Fibroblast of the aortic adventitia (primary cell): ENCODE measurements around the gene KCNH2. TPM values are rescaled to one million over a fixed set of nuclear protein-coding genes. Genes with fewer than 3 reads are reported as not detected.

ENCODE experiments used
- DNase-seq: peaks from one replicate; pipeline ENCODE4 v3.0.0-alpha.2; 2010; ENCODE audit warnings: low read depth
- H3K4me3 ChIP-seq: 2 replicates; pipeline ENCODE4 v1.5.1; 2011; ENCODE audit warnings: low read depth, mild to moderate bottlenecking, control low read depth, low read length, moderate library complexity
- CTCF ChIP-seq: IDR thresholded peaks from 2 replicates; pipeline ENCODE4 v1.5.1; 2011; ENCODE audit warnings: mild to moderate bottlenecking, low read length, control low read depth, inconsistent platforms; ENCODE audit not compliant: insufficient read depth
- total RNA-seq: library from RNA; depleted of rRNA; stranded (reverse); fragments of >200 nt; gene quantifications from 2 replicates; pipeline ENCODE4 v1.2.3, GENCODE V29; 2012; ENCODE audit warnings: low replicate concordance

KCNH2 gene
- total RNA-seq, 1 donor, result not detected

GRCh38 chr7:150938566-150938965, 39.6 kb downstream of the KCNH2 start:
- TF ChIP-seq CTCF, result no peak
- no peak for DNase-seq
- no peak overlapping the region for H3K4me3 ChIP-seq

- no peak for TF ChIP-seq CTCF
- DNase-seq, result peak; percentile 43
- H3K4me3 ChIP-seq, result no peak overlapping the region
These were observed 40.1 kb downstream of the KCNH2 start for GRCh38 chr7:150937848-150938561.

GRCh38 chr7:150936018-150936417, 42.1 kb downstream of the KCNH2 start:
- no peak for TF ChIP-seq CTCF
- DNase-seq, result no peak
- no peak overlapping the region for H3K4me3 ChIP-seq

- no peak for TF ChIP-seq CTCF
- no peak for DNase-seq
- H3K4me3 ChIP-seq, result no peak overlapping the region
These were observed 43.0 kb downstream of the KCNH2 start for GRCh38 chr7:150935149-150935548.

- H3K4me3 ChIP-seq, result no peak overlapping the region
- DNase-seq, result no peak
- no peak for TF ChIP-seq CTCF
These were observed 43.9 kb downstream of the KCNH2 start for GRCh38 chr7:150934045-150934766.

- no peak overlapping the region for H3K4me3 ChIP-seq
- no peak for TF ChIP-seq CTCF
- DNase-seq, result no peak
These were observed 46.8 kb downstream of the KCNH2 start for GRCh38 chr7:150931199-150931869.
